H9 (cell line): ENCODE results near the gene SRRM3. TPM values are rescaled to one million over a fixed set of nuclear protein-coding genes. Genes with fewer than 3 reads are reported as not detected.

Experiments
- DNase-seq: peaks from one replicate; pipeline ENCODE4 v3.0.0-alpha.2; 2017
- H2AFZ ChIP-seq: one replicate; pipeline ENCODE4 v1.6.1; 2013; ENCODE audit warnings: mild to moderate bottlenecking, low read length, control low read depth, moderate library complexity
- H2AK5ac ChIP-seq: 2 replicates; pipeline ENCODE4 v1.6.1; 2013; ENCODE audit warnings: low read length, control low read depth, mixed read lengths; ENCODE audit not compliant: insufficient read length
- H2BK120ac ChIP-seq: one replicate; pipeline ENCODE4 v1.6.1; 2013; ENCODE audit warnings: low read depth, mild to moderate bottlenecking, low read length, control low read depth, inconsistent platforms; ENCODE audit not compliant: poor library complexity, severe bottlenecking
- H2BK12ac ChIP-seq: 2 replicates; pipeline ENCODE4 v1.6.1; 2013; ENCODE audit warnings: low read length, control low read depth, mixed read lengths, low read depth; ENCODE audit not compliant: insufficient read length
- H2BK15ac ChIP-seq: 2 replicates; pipeline ENCODE4 v1.6.1; 2013; ENCODE audit warnings: low read depth, low read length, control low read depth
- H2BK20ac ChIP-seq: one replicate; pipeline ENCODE4 v1.6.1; 2013; ENCODE audit warnings: low read depth, mild to moderate bottlenecking, low read length, control low read depth, inconsistent platforms; ENCODE audit not compliant: poor library complexity, severe bottlenecking
- H2BK5ac ChIP-seq: 2 replicates; pipeline ENCODE4 v1.6.1; 2013; ENCODE audit warnings: low read length, control low read depth, mixed read lengths; ENCODE audit not compliant: insufficient read length
- H3K14ac ChIP-seq: 2 replicates; pipeline ENCODE4 v1.6.1; 2013; ENCODE audit warnings: low read length, control low read depth; ENCODE audit not compliant: insufficient read depth
- H3K18ac ChIP-seq: 2 replicates; pipeline ENCODE4 v1.6.1; 2013; ENCODE audit warnings: low read depth, mild to moderate bottlenecking, mixed read lengths, low read length, control low read depth; ENCODE audit not compliant: insufficient read length
- H3K23ac ChIP-seq: 2 replicates; pipeline ENCODE4 v1.6.1; 2013; ENCODE audit warnings: low read length, control low read depth, mixed read lengths, low read depth; ENCODE audit not compliant: insufficient read length
- H3K23me2 ChIP-seq: 2 replicates; pipeline ENCODE4 v1.6.1; 2013; ENCODE audit warnings: low read depth, mild to moderate bottlenecking, mixed read lengths, low read length, control low read depth; ENCODE audit not compliant: insufficient read length, poor library complexity, severe bottlenecking
- H3K27ac ChIP-seq: 2 replicates; pipeline ENCODE4 v1.5.1; 2013; ENCODE audit warnings: low read length, control low read depth, mixed read lengths, low read depth; ENCODE audit not compliant: insufficient read length
- H3K27me3 ChIP-seq: 2 replicates; pipeline ENCODE4 v1.6.1; 2013; ENCODE audit warnings: low read length, control low read depth, inconsistent platforms; ENCODE audit not compliant: insufficient read depth
- H3K4ac ChIP-seq: 2 replicates; pipeline ENCODE4 v1.6.1; 2013; ENCODE audit warnings: low read depth, mild to moderate bottlenecking, control low read depth, inconsistent platforms, low read length, moderate library complexity
- H3K4me1 ChIP-seq: 2 replicates; pipeline ENCODE4 v1.6.1; 2013; ENCODE audit warnings: low read length, control low read depth, inconsistent platforms; ENCODE audit not compliant: insufficient read depth
- H3K4me2 ChIP-seq: 2 replicates; pipeline ENCODE4 v1.6.1; 2013; ENCODE audit warnings: low read length, control low read depth, mixed read lengths; ENCODE audit not compliant: insufficient read length, insufficient read depth
- H3K56ac ChIP-seq: 2 replicates; pipeline ENCODE4 v1.6.1; 2013; ENCODE audit warnings: low read depth, mild to moderate bottlenecking, mixed read lengths, low read length, control low read depth; ENCODE audit not compliant: insufficient read length
- H3K79me1 ChIP-seq: 2 replicates; pipeline ENCODE4 v1.6.1; 2013; ENCODE audit warnings: low read depth, mild to moderate bottlenecking, moderate library complexity, low read length, control low read depth, inconsistent platforms; ENCODE audit not compliant: insufficient read depth, poor library complexity, severe bottlenecking
- H3K79me2 ChIP-seq: 2 replicates; pipeline ENCODE4 v1.6.1; 2013; ENCODE audit warnings: low read length, control low read depth, inconsistent platforms; ENCODE audit not compliant: insufficient read depth
- H3K9ac ChIP-seq: 2 replicates; pipeline ENCODE4 v1.6.1; 2013; ENCODE audit warnings: low read length, control low read depth, mixed read lengths; ENCODE audit not compliant: insufficient read length; ENCODE audit errors: extremely low read depth
- H3K9me3 ChIP-seq: one replicate; pipeline ENCODE4 v1.6.1; 2013; ENCODE audit warnings: low read depth, low read length, inconsistent platforms; ENCODE audit not compliant: control insufficient read depth
- H3T11ph ChIP-seq: one replicate; pipeline ENCODE4 v1.6.1; 2013; ENCODE audit warnings: mild to moderate bottlenecking, low read length, control low read depth, inconsistent platforms
- H4K20me1 ChIP-seq: one replicate; pipeline ENCODE4 v1.6.1; 2013; ENCODE audit not compliant: control insufficient read depth, insufficient read length, insufficient read depth
- H4K5ac ChIP-seq: 2 replicates; pipeline ENCODE4 v1.6.1; 2013; ENCODE audit warnings: low read depth, mild to moderate bottlenecking, mixed read lengths, low read length, control low read depth; ENCODE audit not compliant: insufficient read length
- H4K8ac ChIP-seq: replicated peaks from 2 replicates; pipeline ENCODE4 v1.6.1; 2013; ENCODE audit warnings: low read length, control low read depth, mixed read lengths, low read depth; ENCODE audit not compliant: insufficient read length
- H4K91ac ChIP-seq: 2 replicates; pipeline ENCODE4 v1.6.1; 2013; ENCODE audit warnings: low read depth, mild to moderate bottlenecking, moderate library complexity, mixed read lengths, low read length, control low read depth; ENCODE audit not compliant: insufficient read length
- H3K27ac Mint-ChIP-seq, 3 experiments: 2 replicates in 2 of 3; 3 replicates in 1 of 3; pipeline ENCODE4 v1.8.0; 2020 to 2021; ENCODE audit warnings: mixed read lengths in 3 of 3, mild to moderate bottlenecking in 1 of 3, moderate library complexity in 1 of 3
- H3K27me3 Mint-ChIP-seq: 2 replicates; pipeline ENCODE4 v1.8.0; 2021; ENCODE audit warnings: low read depth, mild to moderate bottlenecking, moderate library complexity, mixed read lengths
- H3K36me3 Mint-ChIP-seq, 3 experiments: 2 replicates in 2 of 3; 3 replicates in 1 of 3; pipeline ENCODE4 v1.8.0; 2020 to 2021; ENCODE audit warnings: low read depth in 3 of 3, mixed read lengths in 3 of 3; ENCODE audit not compliant: insufficient read depth in 1 of 3
- H3K4me1 Mint-ChIP-seq, 2 experiments: 2 replicates each; pipeline ENCODE4 v1.8.0; 2020; ENCODE audit warnings: mixed read lengths in 2 of 2
- H3K4me3 Mint-ChIP-seq, 2 experiments: 2 replicates in 1 of 2; 3 replicates in 1 of 2; pipeline ENCODE4 v1.8.0; 2020 to 2021; ENCODE audit warnings: mild to moderate bottlenecking in 2 of 2, mixed read lengths in 2 of 2, moderate library complexity in 1 of 2
- H3K9me3 Mint-ChIP-seq, 2 experiments: 2 replicates in 1 of 2; 3 replicates in 1 of 2; pipeline ENCODE4 v1.8.0; 2020; ENCODE audit warnings: mild to moderate bottlenecking in 2 of 2, mixed read lengths in 2 of 2, moderate library complexity in 1 of 2
- CTCF ChIP-seq: fragments of 200-600 bp; sonication (generic); conservative IDR thresholded peaks from 3 replicates; pipeline ENCODE4 v1.8.0; 2021; ENCODE audit warnings: antibody characterized with exemption, mild to moderate bottlenecking
- WGBS: extraction: QIAGEN DNeasy Blood & Tissue Kit; methylation state at CpG from one replicate; pipeline ENCODE4 v1.1.7; 2013; ENCODE audit warnings: missing lambda C conversion rate, low lambda C conversion rate, mixed read lengths; ENCODE audit not compliant: insufficient read length; ENCODE audit errors: extremely low coverage; 5-methylcytosine and 5-hydroxymethylcytosine counted together
- total RNA-seq: library from RNA; stranded (reverse); gene quantifications from 2 replicates; pipeline ENCODE4 v1.2.1, GENCODE V29; 2021

The SRRM3 gene
- total RNA-seq, 1 experiment from 2014 or later: 11.0 TPM

- Histone ChIP-seq H3K23me2 (peaks cover 9% of the 10 kb centered on the region), H3K4me1 (peaks cover 5% of the 10 kb centered on the region; the same call in 1 of the 2 replicates), H4K20me1 (no peaks in the 10 kb centered on the region), H2BK20ac (no peak overlapping the region), H3K9ac (no peak overlapping the region), H2BK12ac (no peak overlapping the region), H4K8ac (no peak overlapping the region), H3K23ac (no peak overlapping the region), H4K5ac (no peak overlapping the region), H3K56ac (no peak overlapping the region), H2BK120ac (no peak overlapping the region), H3K27me3 (no peaks in the 10 kb centered on the region), H3K79me1 (no peaks in the 10 kb centered on the region), H2BK5ac (no peak overlapping the region), H3K79me2 (no peaks in the 10 kb centered on the region), H2AFZ (no peak overlapping the region), H3K14ac (no peak overlapping the region), H3K9me3 (no peaks in the 10 kb centered on the region), H4K91ac (no peak overlapping the region), H3K27ac (no peak overlapping the region), H3K18ac (no peak overlapping the region), H2AK5ac (no peak overlapping the region), H2BK15ac (no peak overlapping the region), H3K4me2 (peak overlapping the region; percentile 89), H3T11ph (no peak overlapping the region), H3K4ac (no peak overlapping the region)
- Mint-ChIP-seq H3K4me1 (peaks cover 32 to 42% of the 10 kb centered on the region in 2 experiments), H3K27ac (no peak overlapping the region), H3K4me3 (peak overlapping the region; percentile 42 to 68; a peak in 2 of 5 replicates), H3K36me3 (no peaks in the 10 kb centered on the region; a peak in 1 of 7 replicates), H3K9me3 (no peaks in the 10 kb centered on the region), H3K27me3 (peaks cover 25% of the 10 kb centered on the region)
- no CpG with 5 or more reads among the region's 4 CpGs for WGBS
- peak; percentile 48 for DNase-seq
- no peak for TF ChIP-seq CTCF
These were observed 66.1 kb downstream of the SRRM3 start for GRCh38 chr7:76267894-76268183.
